Mesenteric fat pad (tissue), 1 donor: ENCODE data around the gene MRPS12. TPM values are rescaled to one million over a fixed set of nuclear protein-coding genes. Genes with fewer than 3 reads are reported as not detected.
A peak's percentile ranks its signal among the peaks of the same experiment; 100 is the strongest.

Experiments
- DNase-seq: peaks from one replicate; pipeline ENCODE4 v3.0.0-alpha.2; 2020; ENCODE audit warnings: low spot score
- total RNA-seq: library from RNA; stranded (reverse); fragmentation: NEBNext Ultra II Directional; extraction: Animal tissue kit (Norgen Biotek cat#: 25700); gene quantifications from one replicate; pipeline ENCODE4 v1.2.1, GENCODE V29; 2021
- donor health status: DM: yes; HTN: yes; CAD: no.

The MRPS12 gene
- total RNA-seq, 1 donor from 2014 or later, result 38.6 TPM

- DNase-seq, result no peak
Measured at GRCh38 chr19:38910488-38910887, 20.3 kb upstream of the MRPS12 start.

DNA sequence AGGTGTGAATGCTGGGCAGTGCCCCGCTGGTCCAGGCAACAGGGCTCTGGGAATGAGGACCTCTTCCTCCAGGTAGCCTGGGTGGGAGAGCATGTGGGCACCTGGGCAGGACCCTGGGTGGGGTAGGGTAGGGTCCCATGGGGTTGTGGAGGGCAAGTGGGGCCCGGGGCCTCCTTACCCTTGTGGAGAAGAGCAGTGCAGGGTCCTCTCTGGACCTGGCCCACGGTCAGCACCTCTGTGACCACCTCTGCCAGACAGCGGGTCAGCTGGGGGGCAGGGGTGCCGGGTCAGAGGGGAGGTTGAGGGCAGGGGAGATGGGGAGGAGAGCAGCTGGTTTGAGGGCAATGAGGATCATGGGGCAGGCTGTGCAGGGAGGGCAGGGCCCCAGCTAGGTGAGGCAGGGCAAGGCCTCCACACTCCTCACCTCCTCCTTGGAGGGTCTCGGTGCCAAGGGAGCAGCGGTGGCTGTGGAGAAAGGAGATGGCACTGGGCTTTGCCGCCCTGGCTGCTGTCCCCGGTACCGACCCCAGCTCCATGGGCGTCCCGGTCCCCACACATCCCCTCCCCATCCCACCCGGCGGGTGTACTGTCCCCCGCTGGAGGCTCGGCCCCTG, 19.2 kb upstream of the MRPS12 start:
- DNase-seq, result no peak

- DNase-seq, result no peak
Measured at GRCh38 chr19:38912600-38913514, 17.9 kb upstream of the MRPS12 start.

GRCh38 chr19:38913958-38914357, 16.8 kb upstream of the MRPS12 start:
- DNase-seq, result no peak

- no peak for DNase-seq
Measured at GRCh38 chr19:38915329-38916321, 15.1 kb upstream of the MRPS12 start.

GRCh38 chr19:38917516-38917915, 13.2 kb upstream of the MRPS12 start:
- DNase-seq, result no peak

GRCh38 chr19:38917921-38918491, 12.7 kb upstream of the MRPS12 start:
- DNase-seq, result no peak

DNA sequence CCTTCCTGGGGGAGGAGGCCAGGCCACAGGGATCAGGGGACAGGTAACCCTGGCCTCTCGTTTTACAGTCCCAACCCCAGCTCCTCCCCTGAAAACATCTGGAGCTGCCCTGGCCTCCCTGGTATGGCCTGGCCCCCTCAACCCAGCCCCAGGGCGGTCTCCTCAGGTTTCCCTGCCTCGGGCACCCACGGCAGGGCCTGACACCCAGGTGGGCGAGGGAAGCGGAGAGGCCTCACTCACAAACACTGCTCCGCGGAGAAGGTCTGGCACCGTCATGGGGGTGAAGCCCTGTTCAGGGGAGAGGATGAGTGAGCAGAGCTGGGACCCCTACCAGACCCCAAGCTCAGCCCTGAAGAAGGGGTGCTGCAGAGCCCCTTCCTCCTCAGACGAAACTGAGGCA, 12.2 kb upstream of the MRPS12 start:
- DNase-seq, result no peak

- no peak for DNase-seq
Measured at GRCh38 chr19:38919837-38920601, 10.7 kb upstream of the MRPS12 start.

GRCh38 chr19:38920602-38921419, 9.9 kb upstream of the MRPS12 start:
- no peak for DNase-seq

DNA sequence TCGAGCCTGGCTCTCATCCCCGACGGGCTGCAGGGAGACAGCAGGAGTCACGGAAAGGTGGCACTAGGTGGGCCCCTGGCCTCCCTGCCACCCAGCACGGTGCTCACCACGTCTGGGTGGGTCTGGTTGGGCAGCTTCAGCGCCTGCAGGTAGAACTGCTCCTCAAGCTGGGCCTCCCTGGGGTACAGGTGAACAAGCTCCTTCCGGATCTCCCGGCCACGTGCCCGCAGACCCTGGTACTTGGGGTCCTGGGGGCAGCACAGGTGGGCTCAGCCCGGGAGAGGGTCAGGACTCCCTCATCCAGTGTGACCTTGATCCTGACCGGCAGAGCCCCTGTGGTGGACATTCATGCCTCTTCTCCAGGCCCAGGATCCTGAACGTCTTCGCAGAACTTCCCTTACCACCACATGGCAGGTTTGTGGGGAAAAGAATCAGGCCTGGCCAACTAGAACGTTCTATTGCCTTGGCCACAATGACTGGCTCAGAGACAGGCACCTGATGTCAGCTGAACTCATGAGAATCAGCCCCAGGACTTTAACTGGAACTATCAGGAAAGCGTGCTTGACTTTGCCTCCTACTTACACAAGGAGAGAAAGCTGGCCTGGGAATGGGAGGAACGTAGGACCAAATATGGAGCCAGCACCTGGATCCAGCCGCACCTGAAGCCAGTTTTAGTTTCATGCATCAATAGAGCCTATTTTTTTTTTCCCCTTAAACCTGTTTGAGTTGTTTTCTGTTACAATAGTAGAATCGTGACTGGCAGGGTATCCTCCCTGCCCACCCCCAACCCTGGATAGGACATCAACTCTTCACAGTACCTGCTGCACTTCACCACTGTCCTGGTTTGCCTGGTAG, 9.1 kb upstream of the MRPS12 start:
- DNase-seq, result no peak

DNA sequence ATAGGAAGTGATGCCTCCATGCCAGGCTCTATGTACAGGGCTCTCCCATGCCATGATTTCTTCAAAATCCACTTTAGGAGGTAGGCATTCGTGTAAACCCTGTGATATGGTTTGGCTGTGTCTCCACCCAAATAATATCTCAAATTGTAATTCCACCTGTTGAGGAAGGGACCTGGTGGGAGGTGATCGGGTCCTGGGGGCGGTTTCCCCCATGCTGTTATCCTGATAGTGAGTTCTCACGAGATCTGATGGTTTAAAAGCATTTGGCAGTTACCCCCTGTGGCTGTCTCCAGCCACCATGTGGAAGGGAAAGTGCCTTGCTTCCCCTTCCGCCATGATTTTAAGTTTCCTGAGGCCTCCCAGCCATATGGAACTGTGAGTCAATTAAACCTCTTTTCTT, 8.3 kb upstream of the MRPS12 start:
- no peak for DNase-seq

GRCh38 chr19:38924388-38924787, 6.4 kb upstream of the MRPS12 start:
- no peak for DNase-seq

DNA sequence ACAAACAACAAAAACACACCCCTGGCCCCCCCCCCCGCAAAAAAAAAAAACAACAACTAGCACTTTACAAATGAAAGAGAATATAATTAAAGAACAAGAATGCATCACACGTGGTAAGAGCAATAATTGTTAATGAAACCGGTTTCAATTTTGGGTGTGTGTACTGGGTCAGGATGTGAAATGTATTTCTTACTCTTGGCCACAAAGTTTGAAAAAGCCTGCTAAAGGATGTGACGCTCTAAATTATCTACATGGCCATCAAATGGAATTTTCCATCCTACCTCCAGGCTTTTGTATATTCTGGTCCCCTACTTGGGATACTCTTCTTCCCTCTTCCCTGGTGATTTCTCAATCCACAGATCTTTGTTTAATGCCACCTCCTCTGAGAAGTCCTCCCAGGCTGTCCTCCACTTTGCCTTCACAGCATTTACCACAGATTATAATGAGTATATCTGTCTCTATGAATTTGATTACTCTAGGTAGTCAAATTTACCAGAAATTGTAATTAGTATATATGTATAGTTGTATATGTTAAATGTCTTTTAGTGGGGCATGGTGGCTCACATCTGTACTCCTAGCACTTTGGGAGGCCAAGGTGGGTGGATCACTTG, 2.2 kb upstream of the MRPS12 start:
- DNase-seq, result no peak

DNA sequence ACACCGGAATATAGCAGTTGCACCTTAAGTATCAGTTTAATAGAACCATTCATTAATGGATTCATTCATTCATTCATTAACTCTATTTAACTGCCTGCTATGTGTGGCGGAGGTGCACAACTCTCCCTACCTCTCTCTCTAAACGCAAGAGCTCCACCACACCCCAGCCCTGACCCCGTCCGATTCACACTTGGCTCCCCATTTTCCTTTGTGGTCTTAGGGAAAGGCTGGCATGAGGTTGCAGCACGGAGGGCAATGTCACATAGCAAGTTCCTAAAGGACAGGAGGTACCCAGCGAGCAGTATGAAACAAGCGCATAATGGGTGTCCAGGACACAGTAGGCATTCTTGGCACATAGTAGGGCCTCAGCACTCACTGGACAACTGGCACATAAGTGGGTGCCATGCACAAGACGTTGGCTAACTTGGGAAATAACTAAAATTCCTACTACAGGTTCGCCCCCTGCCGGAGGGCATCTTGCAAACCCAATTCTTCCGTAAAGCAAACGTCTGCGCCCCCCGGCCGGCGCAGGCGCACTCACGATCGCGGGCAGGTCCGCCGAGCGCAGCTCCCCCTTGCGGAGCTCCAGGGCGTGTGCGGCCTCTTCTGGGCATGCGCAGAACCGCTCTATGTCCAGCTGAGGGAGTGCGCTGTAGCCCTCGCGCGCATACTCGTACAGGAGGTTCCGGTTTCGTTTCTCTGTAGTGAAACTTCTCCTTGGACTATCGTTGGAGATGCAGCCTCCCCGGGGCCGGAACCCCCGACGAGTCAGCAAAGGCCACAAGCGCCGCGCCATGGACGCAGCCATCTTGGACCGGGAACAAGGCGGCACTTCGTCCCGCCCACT, 592 bp upstream of the MRPS12 start, which contains the start of gene SARS2:
Gene SARS2, minus strand, starts transcription at position 835 of the 847 bp plus-strand sequence. Its CDS starts 27 bp downstream, at position 808.
- peak; percentile 97 for DNase-seq

DNA sequence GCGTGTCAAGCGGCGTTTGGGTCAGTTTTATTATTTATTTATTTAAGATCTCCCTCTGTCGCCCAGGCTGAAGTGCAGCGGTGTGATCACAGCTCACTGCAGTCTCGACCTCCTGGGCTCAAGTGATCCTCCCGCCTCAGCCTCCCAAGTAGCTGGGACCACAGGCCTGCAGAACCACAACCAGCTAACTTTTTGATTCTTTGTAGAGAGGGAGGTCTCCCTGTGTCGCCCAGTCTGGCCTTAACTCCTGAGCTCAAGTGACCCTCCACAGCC, 713 bp downstream of the MRPS12 start:
- no peak for DNase-seq
